Measurements from ENCODE around the gene INPP5A.
"Not testable (repeated sequence)": the region's sequence is repeated elsewhere in the genome, so short reads cannot be mapped to it uniquely, and the experiment has no call there.

The INPP5A gene

GRCh38 chr10:132550366-132551092, 12.9 kb downstream of the INPP5A start:
- DNase-seq, result no peak

DNA sequence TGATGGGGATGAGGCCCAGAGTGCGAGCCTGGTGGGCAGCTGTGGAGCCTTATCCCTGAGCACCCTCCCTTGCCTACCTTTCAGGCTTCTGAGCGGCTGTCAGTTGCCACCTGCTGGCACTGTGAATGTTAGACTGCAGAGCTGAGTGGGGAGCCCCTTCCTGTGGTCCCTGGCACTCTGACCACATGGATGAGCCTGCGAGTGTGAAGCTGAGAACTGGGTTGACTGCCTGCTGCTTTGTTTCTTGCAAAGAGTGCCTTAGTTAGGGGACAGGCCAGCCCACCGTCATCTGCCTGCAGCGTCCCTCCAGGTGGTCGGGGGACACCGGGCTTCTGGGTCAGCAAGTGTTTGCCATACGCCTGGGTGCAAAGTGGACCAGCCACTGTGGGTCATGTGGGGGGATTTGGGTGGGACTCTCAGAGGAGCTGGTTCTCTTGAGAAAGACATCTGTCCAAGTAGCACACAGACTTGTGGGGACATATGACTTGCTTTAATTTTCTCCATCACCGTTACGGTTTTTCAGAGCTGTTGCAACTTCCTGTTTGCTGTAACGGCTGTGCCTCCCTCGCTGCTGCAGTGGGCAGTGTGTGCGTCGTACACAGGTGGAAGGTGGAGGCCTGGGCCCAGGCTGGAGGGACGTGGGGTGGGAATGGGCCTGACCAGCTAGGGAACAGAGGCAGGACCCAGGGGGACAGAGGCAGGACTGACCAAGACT, 13.7 kb downstream of the INPP5A start:
- DNase-seq, result no peak

DNA sequence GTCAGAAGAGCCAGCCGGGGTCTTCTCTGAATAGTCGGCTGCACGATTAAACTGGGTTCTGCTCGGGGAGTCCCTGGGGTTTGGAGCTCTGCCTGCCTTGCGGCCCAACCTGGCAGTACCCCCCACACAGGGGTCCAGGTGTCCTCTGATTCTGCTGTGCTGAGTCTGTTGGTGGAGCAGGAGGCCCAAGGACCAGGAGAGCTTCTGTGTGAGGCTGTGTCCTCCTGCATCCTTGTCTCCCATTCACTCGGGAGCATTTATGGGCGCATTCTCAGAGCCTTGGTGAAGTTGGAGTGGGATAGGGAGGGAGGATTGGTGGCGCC, 14.2 kb downstream of the INPP5A start:
- no peak for DNase-seq

DNA sequence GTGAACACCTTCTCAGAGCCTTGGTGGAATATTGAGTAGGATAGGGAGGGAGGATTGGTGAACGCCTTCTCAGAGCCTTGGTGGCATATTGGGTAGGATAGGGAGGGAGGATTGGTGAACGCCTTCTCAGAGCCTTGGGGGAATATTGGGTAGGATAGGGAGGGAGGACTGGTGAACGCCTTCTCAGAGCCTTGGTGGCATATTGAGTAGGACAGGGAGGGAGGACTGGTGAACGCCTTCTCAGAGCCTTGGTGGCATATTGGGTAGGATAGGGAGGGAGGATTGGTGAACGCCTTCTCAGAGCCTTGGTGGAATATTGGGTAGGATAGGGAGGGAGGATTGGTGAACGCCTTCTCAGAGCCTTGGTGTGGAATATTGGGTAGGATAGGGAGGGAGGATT, 15.0 kb downstream of the INPP5A start:
- DNase-seq, result not testable (repeated sequence)

- DNase-seq, result not testable (repeated sequence)
Measured at GRCh38 chr10:132553568-132553967, 16.0 kb downstream of the INPP5A start.

- DNase-seq, result peak in 1 of 2 donors; percentile 32
Measured at GRCh38 chr10:132554053-132554990, 16.7 kb downstream of the INPP5A start.

DNA sequence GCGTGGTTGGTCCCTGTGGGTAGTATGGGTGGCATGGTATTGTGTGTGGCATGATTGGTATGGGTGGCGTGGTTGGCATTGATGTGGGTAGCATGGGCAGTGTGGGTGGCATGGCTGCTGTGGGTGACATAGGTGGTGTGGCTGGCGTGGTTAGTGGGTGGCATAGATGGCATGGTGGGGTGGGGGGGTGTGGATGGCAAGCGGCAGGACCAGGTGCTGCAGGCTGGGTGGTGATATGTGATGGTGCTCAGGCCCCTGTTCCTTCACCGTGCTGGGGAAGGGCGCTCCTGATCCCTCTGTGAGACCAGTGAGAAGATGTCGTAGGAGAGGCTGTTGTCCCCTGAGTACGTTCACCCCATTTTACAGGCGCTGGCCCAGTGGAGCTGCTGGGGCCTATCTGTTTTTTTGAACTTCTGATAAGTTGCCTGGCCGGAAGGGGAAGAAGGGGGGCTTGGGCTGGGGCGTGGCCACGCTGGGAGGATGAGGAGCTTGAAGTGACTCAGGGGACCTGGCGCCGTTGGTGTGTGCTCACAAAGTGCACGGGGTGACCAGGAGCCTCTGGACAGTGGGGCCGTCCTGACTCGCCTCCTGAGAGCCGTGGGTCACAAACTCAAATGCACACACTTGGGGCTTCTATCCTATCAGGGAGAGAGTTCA, 17.5 kb downstream of the INPP5A start:
- DNase-seq, result peak in 1 of 2 donors; percentile 27

- DNase-seq, result no peak
Measured at GRCh38 chr10:132555648-132556575, 18.3 kb downstream of the INPP5A start.

- DNase-seq, result no peak
Measured at GRCh38 chr10:132556994-132557441, 19.4 kb downstream of the INPP5A start.

DNA sequence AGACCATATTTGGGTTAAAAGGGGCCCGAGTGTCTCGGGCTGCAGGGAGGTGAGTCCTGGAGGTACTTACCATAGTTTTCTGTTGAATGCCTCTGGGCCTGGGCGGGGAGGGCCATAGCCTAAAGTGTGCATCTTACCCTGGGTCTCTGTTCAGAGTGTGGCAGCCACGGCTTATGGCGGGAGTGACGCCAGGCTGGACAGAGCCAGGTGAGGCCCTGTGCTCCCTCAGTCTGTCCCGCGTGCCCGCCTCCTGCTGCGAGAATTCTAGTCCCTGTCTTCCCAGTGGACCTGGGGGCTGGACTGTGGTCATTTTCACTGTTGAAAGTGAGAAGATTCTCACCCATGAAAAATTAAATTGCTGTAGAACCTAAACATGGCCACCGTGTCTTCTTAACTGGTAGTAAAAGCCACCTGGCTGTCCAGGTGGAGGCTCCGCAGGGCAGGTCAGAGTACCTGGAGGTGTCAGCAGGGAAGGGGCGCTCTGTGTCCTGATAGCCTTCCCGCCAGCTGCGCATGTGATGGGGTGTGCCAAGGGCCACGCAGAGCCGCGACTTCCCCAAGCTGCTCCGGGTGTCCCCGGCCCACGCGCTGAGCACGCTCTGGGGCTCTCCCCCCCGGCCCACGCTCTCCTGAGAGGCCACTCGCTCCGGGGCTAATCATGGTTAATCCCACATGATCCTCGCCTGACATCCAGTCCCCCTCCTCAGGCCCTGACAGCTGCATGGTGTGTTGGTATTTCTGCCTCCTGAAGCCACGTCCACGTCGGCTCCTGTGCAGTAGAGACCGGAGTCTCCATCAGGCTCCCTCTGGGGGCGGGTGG, 20.3 kb downstream of the INPP5A start:
- DNase-seq, result no peak

- no peak for DNase-seq
Measured at GRCh38 chr10:132558516-132559413, 21.2 kb downstream of the INPP5A start.

- DNase-seq, result no peak
Measured at GRCh38 chr10:132559538-132559937, 22.0 kb downstream of the INPP5A start.

- DNase-seq, result no peak
Measured at GRCh38 chr10:132560241-132560731, 22.7 kb downstream of the INPP5A start.

DNA sequence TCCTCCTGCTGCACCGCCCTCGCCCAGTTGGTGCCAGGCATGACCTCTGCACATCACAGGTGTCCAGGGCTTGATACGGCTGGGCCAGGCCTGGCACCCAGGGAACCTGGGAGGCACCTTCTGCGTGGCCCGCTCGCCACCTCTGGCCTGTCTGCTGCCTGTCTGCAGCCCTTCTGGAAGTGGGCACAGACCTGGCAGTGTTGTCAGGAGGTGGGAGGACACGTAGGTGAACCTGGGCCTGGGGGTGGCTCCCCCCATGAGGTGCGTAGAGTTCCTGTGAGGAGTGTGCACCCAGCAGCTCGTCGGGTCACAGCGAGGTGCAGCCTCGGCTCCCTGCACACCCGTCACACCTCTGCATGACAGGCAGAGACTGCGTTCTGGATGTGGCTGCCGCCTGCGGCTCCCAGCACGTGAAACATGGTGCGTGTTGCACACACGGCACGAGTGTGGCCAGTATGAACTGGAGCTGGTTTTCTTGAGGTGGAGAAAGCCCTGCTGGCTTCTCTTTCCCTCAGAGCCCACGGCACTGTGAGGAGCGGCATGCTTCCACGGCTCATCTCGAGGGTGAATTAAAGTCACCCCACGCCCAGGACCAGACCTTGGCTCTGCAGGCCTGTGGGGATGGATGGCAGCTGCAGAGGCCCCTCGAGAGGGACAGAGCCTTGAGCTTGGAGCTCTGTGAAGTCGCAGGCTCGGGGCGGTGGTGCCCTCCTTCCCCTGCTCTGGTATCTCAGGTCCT, 24.8 kb downstream of the INPP5A start:
- no peak for DNase-seq

DNA sequence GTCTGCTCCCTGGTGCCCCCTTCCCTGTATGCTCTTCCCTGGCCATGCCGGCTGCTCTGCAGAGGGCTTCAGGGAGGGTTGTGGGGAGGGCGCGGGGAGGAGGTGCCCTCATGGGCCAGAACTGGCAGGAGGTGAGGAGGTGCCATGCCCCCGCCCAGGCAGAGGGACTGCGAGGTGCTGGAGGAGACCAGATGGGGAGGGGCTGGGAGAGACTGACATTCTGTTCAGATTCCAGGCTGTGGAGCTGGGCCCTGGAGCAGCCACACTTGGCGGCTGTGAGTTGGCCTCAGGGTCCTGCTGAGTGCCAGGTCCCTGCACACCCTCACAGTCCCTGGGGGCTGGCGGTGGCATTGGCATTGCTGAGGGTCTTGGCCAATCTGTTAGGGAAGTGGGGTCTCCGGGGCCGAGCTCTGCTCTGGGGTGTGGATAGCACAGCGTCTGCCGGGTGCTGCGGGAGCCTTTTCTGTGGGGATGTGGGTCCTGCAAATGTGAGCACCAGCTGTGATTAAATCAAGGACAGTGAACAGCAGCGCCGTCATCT, 25.4 kb downstream of the INPP5A start:
- DNase-seq, result no peak

GRCh38 chr10:132563485-132564248, 26.1 kb downstream of the INPP5A start:
- no peak for DNase-seq

DNA sequence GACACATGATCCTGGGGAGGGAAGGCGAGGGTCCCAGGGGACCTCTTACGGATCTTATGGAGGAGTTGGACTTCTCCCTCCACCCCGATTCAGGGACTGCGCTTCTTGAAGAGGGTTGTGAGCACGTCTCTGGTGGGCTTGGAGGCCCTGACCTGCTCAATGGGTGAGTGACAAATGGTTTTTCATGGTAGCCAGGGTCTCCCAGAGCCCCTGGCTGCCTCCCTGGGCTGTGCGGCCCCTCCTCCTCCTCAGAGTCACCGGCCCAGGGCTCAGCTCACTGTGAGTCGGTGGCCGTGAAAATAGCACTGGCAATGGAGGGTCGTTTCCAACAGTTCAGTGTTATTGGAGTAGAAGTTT, 26.6 kb downstream of the INPP5A start:
- no peak for DNase-seq

- DNase-seq, result no peak
Measured at GRCh38 chr10:132564690-132565089, 27.1 kb downstream of the INPP5A start.
